IMR-90 (cell line): ENCODE data around the gene DNAJA4. TPM values are rescaled to one million over a fixed set of nuclear protein-coding genes. Genes with fewer than 3 reads are reported as not detected.

Source experiments
- ATAC-seq: fragments of 200-7000 bp; cut with Tn5 transposase; 2 replicates; pipeline ENCODE4 v1.9.1; 2020; ENCODE audit warnings: low read depth, mild to moderate bottlenecking, moderate library complexity
- BruUV-seq: library from RNA; stranded (reverse); fragments of 400-500 nt; replicated peaks from 2 replicates; lab custom pipeline; 2021; lab: Mats Ljungman, UMichigan
- CTCF ChIA-PET: fragments of 300-600 bp; formaldehyde crosslinking; extraction: SDS; loops from one replicate; lab custom pipeline; 2021; ENCODE audit warnings: antibody characterized with exemption; lab: Yijun Ruan, JAX
- POLR2A ChIA-PET: fragments of 300-600 bp; sonication (Branson Sonifier 250); formaldehyde crosslinking; loops from one replicate; lab custom pipeline; 2022; ENCODE audit warnings: antibody characterized with exemption; ENCODE audit not compliant: unreplicated experiment; lab: Charles Lee
- DNase-seq: peaks from one replicate; pipeline ENCODE4 v3.0.0; 2013
- H2AFZ ChIP-seq: replicated peaks from 2 replicates; pipeline ENCODE3; 2013; ENCODE audit warnings: low read length, mild to moderate bottlenecking; ENCODE audit not compliant: poor library complexity
- H2AK5ac ChIP-seq: 2 replicates; pipeline ENCODE4 v1.6.1; 2013; ENCODE audit warnings: low read depth, low read length, inconsistent platforms
- H2AK9ac ChIP-seq: replicated peaks from 2 replicates; pipeline ENCODE3; 2013; ENCODE audit warnings: mild to moderate bottlenecking, low read depth, low read length, moderate library complexity; ENCODE audit not compliant: poor library complexity
- H2BK120ac ChIP-seq: 2 replicates; pipeline ENCODE4 v1.6.1; 2013; ENCODE audit warnings: low read depth, low read length, inconsistent platforms
- H2BK15ac ChIP-seq: 3 replicates; pipeline ENCODE4 v1.6.1; 2013; ENCODE audit warnings: low read depth, low read length, inconsistent platforms
- H2BK20ac ChIP-seq: 2 replicates; pipeline ENCODE4 v1.6.1; 2013; ENCODE audit warnings: low read depth, mild to moderate bottlenecking, inconsistent platforms, low read length, moderate library complexity
- H2BK5ac ChIP-seq: 2 replicates; pipeline ENCODE4 v1.6.1; 2013; ENCODE audit warnings: mild to moderate bottlenecking, low read depth, low read length, inconsistent platforms; ENCODE audit not compliant: poor library complexity, severe bottlenecking
- H3K14ac ChIP-seq: replicated peaks from 2 replicates; pipeline ENCODE4 v1.6.1; 2013; ENCODE audit warnings: low read depth, low read length, inconsistent platforms
- H3K18ac ChIP-seq: 2 replicates; pipeline ENCODE4 v1.6.1; 2013; ENCODE audit warnings: low read depth, low read length, control low read depth
- H3K23ac ChIP-seq: 2 replicates; pipeline ENCODE4 v1.6.1; 2013; ENCODE audit warnings: low read depth, low read length, inconsistent platforms
- H3K27ac ChIP-seq: 2 replicates; pipeline ENCODE4 v1.5.1; 2013; ENCODE audit warnings: mild to moderate bottlenecking, control low read depth, low read length; ENCODE audit not compliant: insufficient read depth
- H3K27me3 ChIP-seq: 2 replicates; pipeline ENCODE4 v1.6.1; 2013; ENCODE audit warnings: low read length; ENCODE audit not compliant: control insufficient read depth, insufficient read depth
- H3K36me3 ChIP-seq: 2 replicates; pipeline ENCODE4 v1.6.1; 2013; ENCODE audit warnings: low read length, mixed read lengths; ENCODE audit not compliant: control insufficient read depth, insufficient read depth
- H3K4ac ChIP-seq: 2 replicates; pipeline ENCODE4 v1.6.1; 2013; ENCODE audit warnings: low read depth, low read length, inconsistent platforms
- H3K4me1 ChIP-seq: 2 replicates; pipeline ENCODE4 v1.6.1; 2013; ENCODE audit warnings: low read length, mixed read lengths; ENCODE audit not compliant: control insufficient read depth, insufficient read depth
- H3K4me2 ChIP-seq: 2 replicates; pipeline ENCODE4 v1.6.1; 2013; ENCODE audit warnings: low read depth, mild to moderate bottlenecking, control low read depth, low read length, moderate library complexity
- H3K4me3 ChIP-seq: 2 replicates; pipeline ENCODE4 v1.5.1; 2013; ENCODE audit warnings: low read depth, mild to moderate bottlenecking, control low read depth, low read length, moderate library complexity; ENCODE audit not compliant: insufficient read depth
- H3K56ac ChIP-seq: 2 replicates; pipeline ENCODE4 v1.6.1; 2013; ENCODE audit warnings: low read length, inconsistent platforms; ENCODE audit not compliant: insufficient read depth; ENCODE audit errors: extremely low read depth
- H3K79me1 ChIP-seq, 2 experiments: 2 replicates each; pipeline ENCODE4 v1.6.1; 2013; ENCODE audit warnings: low read length in 2 of 2, inconsistent platforms in 1 of 2, low read depth in 1 of 2
- H3K9ac ChIP-seq: 2 replicates; pipeline ENCODE4 v1.6.1; 2013; ENCODE audit warnings: low read depth, low read length, control low read depth
- H3K9me1 ChIP-seq: 2 replicates; pipeline ENCODE4 v1.6.1; 2013; ENCODE audit warnings: low read length, inconsistent platforms; ENCODE audit not compliant: insufficient read depth
- H3K9me3 ChIP-seq: 2 replicates; pipeline ENCODE4 v1.6.1; 2013; ENCODE audit warnings: low read length; ENCODE audit not compliant: control insufficient read depth, insufficient read depth
- H4K20me1 ChIP-seq: 2 replicates; pipeline ENCODE4 v1.6.1; 2013; ENCODE audit warnings: low read length, inconsistent platforms; ENCODE audit not compliant: insufficient read depth
- H4K5ac ChIP-seq: 2 replicates; pipeline ENCODE4 v1.6.1; 2013; ENCODE audit warnings: mild to moderate bottlenecking, low read depth, low read length, control low read depth
- H4K8ac ChIP-seq, 2 experiments: 2 replicates each; pipeline ENCODE4 v1.6.1; 2013; ENCODE audit warnings: low read depth in 2 of 2, low read length in 2 of 2, control low read depth in 1 of 2, inconsistent platforms in 1 of 2
- H4K91ac ChIP-seq: 2 replicates; pipeline ENCODE4 v1.6.1; 2013; ENCODE audit warnings: low read depth, low read length, inconsistent platforms; ENCODE audit not compliant: insufficient read depth
- CEBPB ChIP-seq: IDR thresholded peaks from 2 replicates; pipeline ENCODE4 v1.6.1; 2012; ENCODE audit warnings: low read depth, low read length, improper control_type of control experiment
- CHD1 ChIP-seq: IDR thresholded peaks from 2 replicates; pipeline ENCODE4 v1.6.1; 2012; ENCODE audit warnings: low read depth, low read length, improper control_type of control experiment
- FOS ChIP-seq: fragments of 150-350 bp; IDR thresholded peaks from 2 replicates; pipeline ENCODE4 v1.6.1; 2016; ENCODE audit warnings: low read depth, low read length
- MAFK ChIP-seq: IDR thresholded peaks from 2 replicates; pipeline ENCODE4 v1.6.1; 2012; ENCODE audit warnings: low read depth, low read length, improper control_type of control experiment
- MAZ ChIP-seq: IDR thresholded peaks from 2 replicates; pipeline ENCODE4 v1.6.1; 2012; ENCODE audit warnings: low read depth, mild to moderate bottlenecking, low read length, improper control_type of control experiment, moderate library complexity, borderline replicate concordance
- MXI1 ChIP-seq: IDR thresholded peaks from 2 replicates; pipeline ENCODE4 v1.6.1; 2012; ENCODE audit warnings: low read depth, mild to moderate bottlenecking, low read length, moderate library complexity, borderline replicate concordance
- NFE2L2 ChIP-seq: fragments of 150-350 bp; IDR thresholded peaks from 2 replicates; pipeline ENCODE4 v1.6.1; 2016; ENCODE audit warnings: low read depth, mild to moderate bottlenecking, low read length
- RFX5 ChIP-seq: IDR thresholded peaks from 2 replicates; pipeline ENCODE4 v1.8.0; 2012; ENCODE audit warnings: low read depth, mild to moderate bottlenecking, low read length, moderate library complexity
- WGBS, 2 experiments: methylation state at CpG; one replicate each; pipeline versions ENCODE4 v1.1.5 to v1.1.7; 2013; ENCODE audit warnings: missing lambda C conversion rate in 2 of 2; ENCODE audit not compliant: insufficient read length in 1 of 2; ENCODE audit errors: extremely low coverage in 2 of 2; 5-methylcytosine and 5-hydroxymethylcytosine counted together
- dilution Hi-C: fragments of 300-500 bp; cut with HindIII; formaldehyde crosslinking; loops from one replicate; pipeline ENCODE4 v1.14.3; 2018; ENCODE audit warnings: low sequenced_read_pairs; ENCODE audit not compliant: unreplicated experiment
- in situ Hi-C: fragments of 300-500 bp; cut with MboI; formaldehyde crosslinking; loops from 3 replicates; pipeline ENCODE4 v1.14.3; 2019; ENCODE audit warnings: low sequenced_read_pairs, inconsistent platforms, mixed read lengths
- intact Hi-C: fragments of 100-400 bp; cut with micrococcal nuclease; formaldehyde crosslinking; loops from 2 replicates; pipeline ENCODE4 v1.10.0; 2022
- polyA plus RNA-seq, 3 experiments: library from polyadenylated mRNA; depleted of rRNA; stranded (reverse); fragments of >200 nt; gene quantifications; 2 replicates each; pipeline ENCODE4 v1.2.3, GENCODE V29; 2012; ENCODE audit warnings: low replicate concordance in 1 of 3
- total RNA-seq: library from RNA; depleted of rRNA; stranded (reverse); fragments of >200 nt; gene quantifications from 2 replicates; pipeline ENCODE4 v1.2.3, GENCODE V29; 2012
- TF ChIP-seq, protein P1 (sequence below): fragments of 150-350 bp; IDR thresholded peaks from 2 replicates; pipeline ENCODE4 v1.6.1; 2016; ENCODE audit warnings: low read depth, mild to moderate bottlenecking, low read length, moderate library complexity, borderline replicate concordance

DNAJA4 gene
- total and polyA plus RNA-seq, 2 of the 4 experiments (the other 2 are of a cell fraction), result 0.18 to 0.32 TPM

GRCh38 chr15:78301828-78302227 is 37.5 kb downstream of the DNAJA4 start:
- H3K27ac ChIP-seq, result no peak overlapping the region
- H3K36me3 ChIP-seq, result no peaks in the 10 kb centered on the region
- no peak overlapping the region for H3K4me3 ChIP-seq
- no peak for DNase-seq
- ChIA-PET POLR2A (no interaction called here), CTCF (no interaction called here)
- no peak overlapping the region for H3K4ac ChIP-seq
- H2AK9ac ChIP-seq, result no peak overlapping the region
- H2BK120ac ChIP-seq, result no peak overlapping the region
- no peak overlapping the region for H4K5ac ChIP-seq
- no peak overlapping the region for H2BK5ac ChIP-seq
- H4K20me1 ChIP-seq, result no peaks in the 10 kb centered on the region
- H2BK15ac ChIP-seq, result no peak overlapping the region
- intact Hi-C loops (no loop called here), in situ Hi-C loops (no loop called here), dilution Hi-C loops (no loop called here)
- peaks cover 6% of the 10 kb centered on the region for H3K4me1 ChIP-seq
- H3K27me3 ChIP-seq, result no peaks in the 10 kb centered on the region
- H3K14ac ChIP-seq, result no peak overlapping the region
- no peak overlapping the region for H4K91ac ChIP-seq
- WGBS, 2 experiments, result no CpG with 5 or more reads among the region's 3 CpGs
- H3K56ac ChIP-seq, result no peak overlapping the region
- TF ChIP-seq MAZ (no peak), MXI1 (no peak), MAFK (no peak), FOS (no peak), NFE2L2 (no peak), CEBPB (no peak), CHD1 (no peak), RFX5 (no peak)
- TF ChIP-seq, protein P1, sequence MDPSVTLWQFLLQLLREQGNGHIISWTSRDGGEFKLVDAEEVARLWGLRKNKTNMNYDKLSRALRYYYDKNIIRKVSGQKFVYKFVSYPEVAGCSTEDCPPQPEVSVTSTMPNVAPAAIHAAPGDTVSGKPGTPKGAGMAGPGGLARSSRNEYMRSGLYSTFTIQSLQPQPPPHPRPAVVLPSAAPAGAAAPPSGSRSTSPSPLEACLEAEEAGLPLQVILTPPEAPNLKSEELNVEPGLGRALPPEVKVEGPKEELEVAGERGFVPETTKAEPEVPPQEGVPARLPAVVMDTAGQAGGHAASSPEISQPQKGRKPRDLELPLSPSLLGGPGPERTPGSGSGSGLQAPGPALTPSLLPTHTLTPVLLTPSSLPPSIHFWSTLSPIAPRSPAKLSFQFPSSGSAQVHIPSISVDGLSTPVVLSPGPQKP, result no peak
- H3K9me1 ChIP-seq, result peaks cover 4% of the 10 kb centered on the region; the same call in 1 of the 2 replicates
- H3K9ac ChIP-seq, result no peak overlapping the region
- H4K8ac ChIP-seq, result no peak overlapping the region
- no peaks in the 10 kb centered on the region for H3K9me3 ChIP-seq
- no TSS peak for BruUV-seq
- H3K23ac ChIP-seq, result no peak overlapping the region
- H2AFZ ChIP-seq, result no peak overlapping the region
- no peak overlapping the region for H2BK20ac ChIP-seq
- no peak for ATAC-seq
- peaks cover 16 to 28% of the 10 kb centered on the region in 2 experiments for H3K79me1 ChIP-seq
- H3K18ac ChIP-seq, result no peak overlapping the region
- no peak overlapping the region for H3K4me2 ChIP-seq
- H2AK5ac ChIP-seq, result no peak overlapping the region
